ENCODE results near the gene SCN2B.

SCN2B gene

DNA sequence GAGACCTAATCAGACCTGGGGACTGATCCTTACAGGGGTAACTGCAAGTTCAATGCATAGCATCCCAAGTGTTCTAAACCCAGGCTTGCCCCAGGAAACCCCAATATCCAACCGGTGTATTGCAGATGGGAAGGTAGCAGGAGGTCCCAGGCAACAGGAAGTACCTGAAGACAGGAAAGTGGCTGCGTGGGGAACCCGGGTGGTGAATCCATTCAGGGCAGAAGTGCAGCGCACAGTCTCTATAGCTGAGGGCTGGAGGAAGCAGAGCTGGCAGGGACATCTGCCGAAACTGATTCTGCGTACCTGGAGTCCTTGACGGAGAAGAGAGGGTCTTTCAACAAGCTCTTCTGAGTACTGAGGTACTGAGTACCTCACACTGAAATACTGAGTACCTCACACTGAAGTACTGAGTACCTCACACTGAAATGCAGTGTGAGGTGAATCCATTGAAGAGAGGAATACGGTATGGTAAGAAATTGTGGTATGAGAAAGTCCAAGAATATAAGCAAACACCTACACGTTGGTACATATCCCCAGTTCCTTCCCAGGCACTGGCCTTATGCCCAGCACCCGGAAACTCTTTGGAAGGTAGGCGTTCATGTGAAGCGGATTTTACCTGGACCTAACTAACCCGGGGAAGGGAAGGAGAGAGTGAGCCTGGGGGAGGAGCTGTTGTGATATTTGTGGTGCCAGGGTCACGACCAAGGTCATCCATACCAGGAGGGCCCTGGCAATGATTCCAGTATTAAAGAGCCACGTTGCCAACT lies 43.9 kb downstream of the SCN2B start:
- no peak for DNase-seq

GRCh38 chr11:118129471-118130172 lies 46.8 kb downstream of the SCN2B start:
- DNase-seq = no peak

DNA sequence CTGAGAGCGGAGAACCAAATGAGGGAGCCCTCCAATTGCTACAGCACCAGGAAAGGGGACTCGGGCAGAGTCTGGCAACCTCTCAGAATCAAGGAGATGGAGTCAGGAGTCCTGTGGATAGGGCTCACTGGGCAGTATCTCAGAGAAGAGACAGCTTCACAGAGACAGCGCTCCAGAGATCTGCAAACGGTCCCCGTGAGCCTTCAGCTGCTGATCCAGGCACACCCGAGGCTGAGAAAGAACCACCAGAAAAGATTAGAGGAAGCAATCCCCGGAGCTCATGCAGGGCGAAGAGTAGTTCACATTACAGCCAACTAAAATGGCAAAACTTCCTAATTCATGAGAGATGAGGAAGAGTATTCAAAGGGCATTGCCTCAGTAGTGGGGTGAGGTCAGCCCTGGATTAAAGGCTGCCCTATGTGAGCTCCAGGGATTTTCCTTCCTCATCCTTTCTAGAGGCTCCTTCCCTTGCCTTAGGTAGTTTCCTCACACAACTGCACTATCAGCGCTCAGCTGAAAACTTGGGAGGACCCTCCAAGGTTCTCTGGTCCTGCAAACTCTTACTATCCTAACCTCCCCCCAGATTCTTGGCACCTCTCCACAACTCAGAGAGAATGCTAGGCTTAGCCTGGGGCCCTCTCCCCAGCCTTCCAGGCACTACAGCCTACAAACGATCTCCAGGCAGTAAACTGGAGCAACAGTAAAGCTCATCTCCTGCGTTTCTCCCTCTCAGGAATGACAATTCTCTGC lies 47.5 kb downstream of the SCN2B start:
- no peak for DNase-seq

- DNase-seq = no peak
Observed at GRCh38 chr11:118128310-118128709, 48.1 kb downstream of the SCN2B start.

DNA sequence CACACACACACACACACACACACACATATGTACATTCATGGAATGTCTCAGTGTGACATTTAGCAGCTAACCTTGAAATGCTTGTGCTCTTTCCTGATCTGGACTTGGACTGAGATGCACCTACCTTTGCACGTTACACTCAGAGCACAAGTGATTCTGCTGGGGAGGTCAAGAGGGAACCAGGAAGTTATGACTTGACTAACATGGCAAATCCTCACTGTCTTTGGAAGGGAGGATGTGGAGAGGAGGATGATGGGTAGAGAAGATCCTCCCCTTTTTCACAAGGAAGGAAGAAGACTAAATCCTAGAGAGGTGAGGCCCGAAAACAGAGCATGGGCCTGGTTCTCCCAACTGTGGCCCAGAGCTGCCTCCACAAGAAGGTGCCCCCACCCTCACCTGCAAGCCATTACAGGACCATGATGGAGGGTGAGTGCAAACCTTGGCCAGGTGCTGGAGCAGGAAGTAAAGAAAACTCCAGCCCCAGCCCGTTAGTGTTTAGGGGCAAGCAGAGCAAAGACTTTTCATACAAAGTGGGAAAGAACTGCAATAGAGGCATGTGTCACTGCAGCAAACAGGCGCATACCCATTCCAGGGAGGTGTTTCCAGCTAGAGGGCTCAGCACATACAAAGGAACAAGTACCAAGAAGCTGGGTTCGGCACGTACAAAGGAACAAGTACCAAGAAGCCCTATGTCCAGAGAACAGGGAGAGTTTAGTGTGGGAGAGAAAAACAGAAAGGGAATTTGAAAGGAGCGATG lies 50.2 kb downstream of the SCN2B start:
- DNase-seq = no peak

GRCh38 chr11:118124929-118125535 lies 51.4 kb downstream of the SCN2B start:
- DNase-seq = no peak

GRCh38 chr11:118120793-118121192 lies 55.6 kb downstream of the SCN2B start:
- no peak for DNase-seq

GRCh38 chr11:118117790-118118601 lies 58.4 kb downstream of the SCN2B start:
- DNase-seq = no peak

DNA sequence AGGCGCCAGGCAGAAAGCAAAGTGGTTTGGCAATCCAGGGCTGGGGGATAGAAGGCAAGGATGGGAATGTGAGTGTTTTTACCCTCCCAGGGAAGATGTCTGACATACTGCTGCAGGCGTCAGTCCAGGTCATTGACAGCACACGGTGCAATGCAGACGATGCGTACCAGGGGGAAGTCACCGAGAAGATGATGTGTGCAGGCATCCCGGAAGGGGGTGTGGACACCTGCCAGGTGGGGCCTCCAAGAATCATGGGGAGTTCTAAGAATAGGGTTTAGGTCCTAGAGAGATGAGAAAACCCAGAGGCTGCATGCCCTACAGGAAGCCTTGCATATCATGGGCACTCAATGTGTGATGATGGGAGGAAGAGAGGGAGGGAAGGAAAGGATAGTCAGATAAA lies 61.4 kb downstream of the SCN2B start:
- DNase-seq = no peak

DNA sequence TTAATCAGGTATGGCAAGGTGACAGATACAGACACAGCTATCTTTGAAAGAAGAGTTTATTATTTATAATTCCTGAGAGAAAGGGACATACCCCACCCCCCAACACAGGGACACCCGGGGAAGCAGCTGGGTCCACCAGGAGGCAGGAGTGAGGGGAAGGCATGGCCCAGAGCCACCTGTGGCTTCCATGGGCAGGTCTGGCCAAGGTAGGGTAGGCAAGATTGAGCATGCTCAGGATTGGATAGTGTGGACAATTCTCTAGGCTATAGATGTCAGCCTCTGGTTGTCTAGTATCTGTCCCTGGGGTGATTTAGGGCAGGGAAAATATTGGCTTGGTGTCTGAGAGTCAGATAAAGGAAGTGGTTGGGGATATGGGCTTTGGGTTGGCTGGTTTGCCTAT lies 62.2 kb downstream of the SCN2B start:
- no peak for DNase-seq

DNA sequence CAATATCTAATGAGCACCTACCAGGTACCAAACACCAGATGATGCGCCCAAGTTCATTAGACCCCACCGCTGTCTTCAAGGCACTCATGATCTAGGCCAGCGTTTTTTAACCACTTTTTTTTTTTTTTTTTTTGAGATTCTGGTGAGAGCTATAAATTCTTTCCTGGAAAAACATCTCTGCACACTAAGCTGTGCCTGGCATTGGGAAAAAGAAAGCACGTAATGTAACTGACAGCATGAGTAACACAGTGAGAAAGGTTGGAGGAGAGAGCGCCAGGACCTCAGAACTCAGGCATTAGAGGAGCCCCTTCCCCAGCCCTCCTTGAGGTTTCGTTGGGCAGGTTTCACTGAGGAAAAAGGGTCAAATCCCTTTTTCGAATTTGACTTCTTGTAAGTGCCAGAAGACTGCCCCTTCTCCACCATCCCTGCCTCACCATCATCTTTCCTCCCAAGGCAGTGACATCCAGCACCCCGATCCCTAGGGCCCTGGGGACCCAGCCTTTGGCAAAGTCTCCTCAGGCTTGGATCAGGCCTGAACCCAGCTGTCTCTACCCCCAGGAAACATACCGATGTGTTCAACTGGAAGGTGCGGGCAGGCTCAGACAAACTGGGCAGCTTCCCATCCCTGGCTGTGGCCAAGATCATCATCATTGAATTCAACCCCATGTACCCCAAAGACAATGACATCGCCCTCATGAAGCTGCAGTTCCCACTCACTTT lies 63.6 kb downstream of the SCN2B start:
- no peak for DNase-seq

Data from right hindlimb (tissue), 1 donor.